ENCODE results near the gene DOCK1. TPM values are rescaled to one million over a fixed set of nuclear protein-coding genes. Genes with fewer than 3 reads are reported as not detected.

Gene DOCK1
- total and polyA plus RNA-seq, 8 donors = 46.4 to 77.7 (median 71.3) TPM

- no peak for ATAC-seq
- Histone ChIP-seq H3K27ac (no peak overlapping the region), H3K36me3 (peaks cover 0 to 15% of the 10 kb centered on the region in 2 donors), H3K4me3 (no peak overlapping the region), H3K4me1 (no peaks in the 10 kb centered on the region), H3K9me3 (no peaks in the 10 kb centered on the region), H3K27me3 (no peaks in the 10 kb centered on the region)
- no peak for DNase-seq
- TF ChIP-seq CTCF (IDR thresholded peaks at IDR 0.05) = no peak
- intact Hi-C loops (cut with DNase I) = no loop called here
Observed at GRCh38 chr10:127122831-127123230, 217.6 kb downstream of the DOCK1 start.

GRCh38 chr10:127123626-127124025 is 218.4 kb downstream of the DOCK1 start:
- intact Hi-C loops (cut with DNase I) = no loop called here
- TF ChIP-seq CTCF (IDR thresholded peaks at IDR 0.05) = no peak
- H3K9me3 ChIP-seq = no peaks in the 10 kb centered on the region
- DNase-seq (no peak), ATAC-seq (no peak)
- H3K36me3 ChIP-seq = peaks cover 0 to 15% of the 10 kb centered on the region in 2 donors
- no peak overlapping the region for H3K27ac ChIP-seq
- no peaks in the 10 kb centered on the region for H3K4me1 ChIP-seq
- no peaks in the 10 kb centered on the region for H3K27me3 ChIP-seq
- no peak overlapping the region for H3K4me3 ChIP-seq

GRCh38 chr10:127125331-127125730 is 220.1 kb downstream of the DOCK1 start:
- Histone ChIP-seq H3K36me3 (peaks cover 0 to 25% of the 10 kb centered on the region in 2 donors), H3K27me3 (no peaks in the 10 kb centered on the region), H3K9me3 (no peaks in the 10 kb centered on the region), H3K4me3 (no peak overlapping the region), H3K27ac (no peak overlapping the region), H3K4me1 (no peaks in the 10 kb centered on the region)
- no peak for ATAC-seq
- intact Hi-C loops (cut with DNase I) = no loop called here
- no peak for DNase-seq
- TF ChIP-seq CTCF (IDR thresholded peaks at IDR 0.05) = no peak

- DNase-seq = no peak
- intact Hi-C loops (cut with DNase I) = no loop called here
- no peak for TF ChIP-seq CTCF (IDR thresholded peaks at IDR 0.05)
- no peak for ATAC-seq
- Histone ChIP-seq H3K27ac (no peak overlapping the region), H3K4me1 (no peaks in the 10 kb centered on the region), H3K4me3 (no peak overlapping the region), H3K27me3 (no peaks in the 10 kb centered on the region), H3K36me3 (peaks cover 0 to 35% of the 10 kb centered on the region in 2 donors), H3K9me3 (no peaks in the 10 kb centered on the region)
Observed at GRCh38 chr10:127127822-127128221, 222.6 kb downstream of the DOCK1 start.

- no peaks in the 10 kb centered on the region for H3K4me1 ChIP-seq
- no peak for TF ChIP-seq CTCF (IDR thresholded peaks at IDR 0.05)
- H3K27me3 ChIP-seq = no peaks in the 10 kb centered on the region
- H3K27ac ChIP-seq = no peak overlapping the region
- ATAC-seq (no peak), DNase-seq (no peak)
- H3K4me3 ChIP-seq = no peak overlapping the region
- peaks cover 0 to 35% of the 10 kb centered on the region in 2 donors for H3K36me3 ChIP-seq
- intact Hi-C loops (cut with DNase I) = no loop called here
- H3K9me3 ChIP-seq = no peaks in the 10 kb centered on the region
Observed at GRCh38 chr10:127129104-127129503, 223.9 kb downstream of the DOCK1 start.
